ENCODE measurements around the gene ARPC5L.
"Not testable (repeated sequence)": the region's sequence is repeated elsewhere in the genome, so short reads cannot be mapped to it uniquely, and the experiment has no call there.

Gene ARPC5L

GRCh38 chr9:124894741-124895170, 32.8 kb downstream of the ARPC5L start:
- DNase-seq: no peak

GRCh38 chr9:124897570-124898460, 35.9 kb downstream of the ARPC5L start:
- DNase-seq: no peak

GRCh38 chr9:124899845-124900244, 37.9 kb downstream of the ARPC5L start:
- no peak for DNase-seq

GRCh38 chr9:124906966-124907365, 45.0 kb downstream of the ARPC5L start:
- DNase-seq: no peak

- DNase-seq: no peak
Measured at GRCh38 chr9:124908098-124908497, 46.2 kb downstream of the ARPC5L start.

- DNase-seq: no peak
Measured at GRCh38 chr9:124911766-124912165, 49.8 kb downstream of the ARPC5L start.

GRCh38 chr9:124913378-124913777, 51.4 kb downstream of the ARPC5L start:
- no peak for DNase-seq

GRCh38 chr9:124914753-124915405, 52.9 kb downstream of the ARPC5L start:
- DNase-seq: no peak

GRCh38 chr9:124920394-124920793, 58.5 kb downstream of the ARPC5L start:
- not testable (repeated sequence) for DNase-seq
